HG02973 (cell line): ENCODE results near the gene IL6ST.
"Not testable (repeated sequence)": the region's sequence is repeated elsewhere in the genome, so short reads cannot be mapped to it uniquely, and the experiment has no call there.

Experiments
- ATAC-seq: cut with Tn5 transposase; IDR thresholded peaks from one replicate; pipeline ENCODE4 v1.9.1; 2021; ENCODE audit warnings: moderate library complexity; ENCODE audit not compliant: unreplicated experiment

The IL6ST gene

GRCh38 chr5:55994495-55994997, at the start of gene IL6ST:
Gene IL6ST, minus strand, starts transcription at chr5:55994963. Its CDS starts 18,685 bp downstream, at chr5:55976278.
- ATAC-seq, result no peak

DNA sequence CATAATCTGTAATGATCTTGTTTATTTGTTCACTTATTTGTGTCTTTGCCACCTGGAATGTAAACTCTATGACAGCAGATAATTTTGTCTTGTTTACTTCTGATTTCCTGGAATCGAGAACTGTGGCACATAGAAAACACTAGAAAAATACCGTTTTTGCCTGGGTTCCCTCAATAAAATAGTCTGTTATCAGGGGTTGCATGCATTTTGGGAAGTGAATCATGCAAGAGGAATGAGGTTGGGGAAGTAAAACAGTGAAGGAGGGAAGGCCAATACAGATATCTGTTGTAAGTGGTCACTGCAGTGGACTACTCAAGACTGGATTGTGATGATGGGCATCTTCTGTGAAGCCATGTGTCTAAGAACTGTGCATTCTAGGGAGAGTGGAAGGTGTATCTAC, 45.2 kb upstream of the IL6ST start:
- no peak for ATAC-seq

- not testable (repeated sequence) for ATAC-seq
These were observed 43.4 kb upstream of the IL6ST start for GRCh38 chr5:56038206-56038605.

DNA sequence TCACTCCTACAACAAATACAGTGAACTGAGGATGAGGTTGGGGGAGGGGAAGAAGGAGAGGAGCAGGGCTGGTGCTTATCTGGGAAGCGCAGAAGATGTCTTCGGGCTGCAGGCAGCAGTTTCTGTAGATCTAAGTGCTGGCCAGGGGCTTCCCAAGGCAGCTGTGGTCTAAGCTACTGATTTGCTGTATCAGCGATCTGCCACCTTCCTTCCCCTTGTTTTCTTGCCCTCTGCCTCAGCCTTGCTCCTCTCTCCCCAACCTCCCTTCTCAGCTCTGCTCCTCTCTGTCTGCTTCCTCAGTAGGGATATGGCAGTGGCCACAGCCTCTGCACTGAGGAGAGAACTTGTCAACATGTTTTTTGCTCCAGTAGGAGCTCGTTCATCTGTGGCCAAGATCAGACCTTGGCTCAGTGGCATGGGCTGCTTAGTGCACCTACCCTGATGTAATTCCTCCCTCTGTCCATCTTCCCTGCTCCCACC, 42.8 kb upstream of the IL6ST start:
- ATAC-seq, result no peak

DNA sequence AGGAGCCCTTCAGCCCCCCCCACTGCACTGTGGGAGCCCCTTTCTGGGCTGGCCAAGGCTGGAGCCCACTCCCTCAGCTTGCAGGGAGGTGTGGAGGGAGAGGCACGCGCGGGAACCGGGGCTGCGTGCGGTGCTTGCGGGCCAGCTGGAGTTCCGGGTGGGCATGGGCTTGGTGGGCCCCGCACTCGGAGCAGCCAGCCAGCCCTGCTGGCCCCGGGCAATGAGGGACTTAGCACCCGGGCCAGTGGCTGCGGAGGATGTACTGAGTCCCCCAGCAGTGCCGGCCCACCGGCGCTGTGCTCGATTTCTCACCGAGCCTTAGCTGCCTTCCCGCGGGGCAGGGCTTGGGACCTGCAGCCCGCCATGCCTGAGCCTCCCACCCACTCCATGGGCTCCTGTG, 40.6 kb upstream of the IL6ST start:
- ATAC-seq, result not testable (repeated sequence)

DNA sequence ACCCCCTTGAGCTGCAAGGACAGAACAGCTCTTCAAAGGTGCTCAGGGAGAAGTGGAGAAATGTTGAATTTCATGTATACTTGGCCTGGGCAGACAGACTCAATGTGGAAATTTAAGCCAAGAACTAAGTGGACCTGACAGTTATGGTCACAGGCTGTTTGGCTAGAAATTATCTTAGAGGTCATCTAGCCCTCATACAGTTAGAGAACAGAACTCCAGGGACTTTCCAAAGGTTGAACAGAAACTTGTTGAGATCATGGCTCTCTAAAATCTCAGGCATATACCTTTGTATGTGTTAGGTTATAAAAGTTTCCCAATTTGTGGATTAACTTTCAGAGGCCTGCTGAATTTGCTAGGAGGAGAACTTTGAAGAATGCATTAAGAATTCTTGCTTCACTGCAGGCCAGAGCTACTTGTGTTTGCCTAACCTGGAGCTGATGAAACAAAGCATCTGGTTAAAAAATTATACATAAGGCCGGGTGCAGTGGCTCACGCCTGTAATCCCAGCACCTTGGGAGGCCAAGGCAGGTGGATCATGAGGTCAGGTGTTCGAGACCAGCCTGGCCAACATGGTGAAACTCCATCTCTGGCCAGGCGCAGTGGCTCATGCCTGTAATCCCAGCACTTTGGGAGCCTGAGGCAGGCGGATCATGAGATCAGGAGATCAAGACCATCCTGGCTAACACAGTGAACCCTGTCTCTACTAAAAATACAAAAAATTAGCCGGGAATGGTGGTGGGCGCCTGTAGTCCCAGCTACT, 35.3 kb upstream of the IL6ST start:
- not testable (repeated sequence) for ATAC-seq

DNA sequence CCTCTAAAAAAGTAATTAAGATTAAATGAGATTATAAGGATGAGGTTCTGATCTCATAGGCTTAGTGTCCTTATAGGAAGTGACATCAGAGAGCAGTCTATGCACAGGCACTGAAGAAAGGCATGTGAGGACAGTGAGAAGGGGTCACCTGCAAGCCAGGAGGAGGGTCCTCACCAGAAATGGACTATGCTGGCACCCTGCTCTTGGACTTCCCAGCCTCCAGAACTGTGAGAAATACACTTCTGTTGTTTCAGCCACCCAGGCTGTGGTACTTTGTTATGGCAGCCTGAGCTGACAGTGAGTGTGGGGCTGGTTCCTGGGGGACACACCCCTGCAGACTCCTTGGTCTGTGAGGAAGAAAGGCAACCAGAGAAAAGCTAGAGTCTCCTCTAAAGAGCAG, 34.7 kb upstream of the IL6ST start:
- ATAC-seq, result no peak

DNA sequence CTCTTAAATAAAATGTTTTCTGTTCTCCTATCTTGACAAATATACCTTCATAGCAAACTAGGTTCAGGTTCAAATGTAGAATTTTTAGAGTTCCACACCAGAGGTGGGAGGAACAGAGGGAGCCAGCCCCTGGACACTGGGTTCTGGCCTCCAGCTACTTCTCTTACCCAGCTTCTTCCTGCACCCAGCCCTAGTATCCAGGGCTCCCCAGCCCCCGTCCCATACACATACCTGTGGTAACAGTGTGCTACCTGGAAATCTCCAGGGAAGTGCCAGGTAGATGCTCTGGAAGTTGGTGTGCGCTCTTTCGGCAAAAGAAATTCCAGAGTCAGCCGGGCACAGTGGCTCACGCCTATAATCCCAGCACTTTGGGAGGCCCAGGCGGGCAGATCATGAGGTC, 33.9 kb upstream of the IL6ST start:
- ATAC-seq, result no peak

- ATAC-seq, result peak; percentile 90
These were observed 32.1 kb upstream of the IL6ST start for GRCh38 chr5:56026863-56027300.

GRCh38 chr5:56025151-56025885, 30.6 kb upstream of the IL6ST start:
- no peak for ATAC-seq

DNA sequence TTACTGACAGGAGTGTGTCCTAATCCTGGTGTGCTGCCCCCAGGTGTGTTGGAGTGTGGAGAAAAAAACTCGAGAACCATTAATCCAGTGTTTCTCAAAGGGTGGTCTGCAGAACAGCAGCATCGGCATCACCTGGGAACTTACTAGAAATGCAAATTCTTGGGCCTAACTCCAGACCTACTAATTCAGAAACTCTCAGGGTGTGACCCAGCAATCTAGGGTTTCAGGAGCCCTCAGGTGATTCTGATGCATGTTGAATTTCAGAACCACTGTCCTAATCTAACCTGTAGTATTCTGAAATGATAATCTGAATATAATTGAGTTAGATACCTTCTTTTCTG, 30.0 kb upstream of the IL6ST start:
- no peak for ATAC-seq

- no peak for ATAC-seq
These were observed 28.5 kb upstream of the IL6ST start for GRCh38 chr5:56023296-56023695.

DNA sequence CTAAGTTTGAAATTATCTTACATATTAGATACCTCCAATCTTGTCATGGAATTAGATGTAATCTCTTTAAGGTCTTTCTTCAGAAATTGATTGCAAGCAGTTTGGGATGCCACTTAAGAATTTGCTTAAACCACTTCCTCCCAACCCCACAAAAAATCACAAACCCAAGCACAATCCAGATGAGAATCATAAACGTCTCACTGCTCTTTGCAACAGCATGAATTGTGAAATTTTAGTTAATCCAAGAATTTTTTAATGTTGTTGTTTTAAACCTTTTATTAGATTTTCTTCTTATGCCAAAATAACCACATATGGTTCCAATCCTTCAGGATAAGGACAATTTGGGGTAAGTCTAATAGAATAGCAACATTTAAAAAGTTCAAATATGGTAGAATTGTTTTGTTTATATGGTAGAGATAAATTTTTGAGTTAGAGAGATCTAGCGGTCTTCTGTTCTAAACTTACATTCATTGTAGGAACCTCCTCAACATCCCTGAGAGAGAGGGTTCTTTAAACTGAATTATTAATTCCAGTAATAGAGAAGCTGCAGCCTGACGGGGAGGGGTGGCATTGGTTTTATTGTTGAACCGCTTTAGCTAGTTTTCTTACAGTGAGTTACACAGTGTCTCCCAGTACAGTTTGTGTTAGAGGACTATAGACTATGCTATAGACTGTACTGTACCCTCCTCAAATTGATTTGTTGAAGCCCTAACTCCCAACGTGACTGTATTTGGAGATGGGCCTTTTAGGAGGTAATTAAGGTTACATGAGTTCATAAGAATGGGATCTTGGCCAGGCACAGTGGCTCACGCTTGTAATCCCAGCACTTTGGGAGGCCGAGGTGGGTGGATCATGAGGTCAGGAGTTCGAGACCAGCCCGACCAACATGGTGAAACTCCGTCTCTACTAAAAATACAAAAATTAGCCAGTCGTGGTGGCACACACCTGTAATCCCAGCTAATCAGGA, 24.8 kb upstream of the IL6ST start:
- no peak for ATAC-seq

DNA sequence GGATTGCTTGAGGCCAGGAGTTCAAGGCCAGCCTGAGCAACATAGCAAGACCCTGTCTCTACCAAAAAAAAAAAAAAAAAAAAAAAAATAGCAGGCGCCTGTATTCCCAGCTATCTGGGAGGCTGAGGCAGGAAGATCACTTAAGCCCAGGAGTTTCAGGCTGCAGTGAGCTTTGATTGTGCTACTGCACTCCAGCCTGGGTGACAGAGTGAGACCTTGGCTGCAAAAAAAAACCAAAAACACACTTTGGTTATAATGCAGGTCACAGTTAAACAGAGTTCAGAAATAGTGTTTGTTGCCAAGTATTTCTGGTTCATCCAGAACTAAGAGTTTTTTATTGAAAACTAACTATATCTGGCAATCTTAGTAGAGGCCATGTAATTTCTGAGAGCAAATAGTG, 24.1 kb upstream of the IL6ST start:
- no peak for ATAC-seq

DNA sequence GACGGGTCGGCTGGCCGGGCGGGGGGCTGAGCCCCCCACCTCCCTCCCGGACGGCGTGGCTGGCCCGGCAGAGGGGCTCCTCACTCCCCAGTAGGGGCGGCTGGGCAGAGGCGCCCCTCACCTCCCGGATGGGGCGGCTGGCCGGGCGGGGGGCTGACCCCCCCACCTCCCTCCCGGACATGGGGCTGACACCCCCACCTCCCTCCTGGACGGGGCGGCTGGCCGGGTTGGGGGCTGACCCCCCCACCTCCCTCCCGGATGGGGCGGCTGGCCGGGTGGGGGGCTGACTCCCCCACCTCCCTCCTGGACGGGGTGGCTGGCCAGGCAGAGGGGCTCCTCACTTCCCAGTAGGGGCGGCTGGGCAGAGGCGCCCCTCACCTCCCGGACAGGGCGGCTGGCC, 19.9 kb upstream of the IL6ST start:
- not testable (repeated sequence) for ATAC-seq

GRCh38 chr5:56013939-56014338, 19.2 kb upstream of the IL6ST start:
- not testable (repeated sequence) for ATAC-seq

- ATAC-seq, result no peak
These were observed 17.7 kb upstream of the IL6ST start for GRCh38 chr5:56012281-56012963.

DNA sequence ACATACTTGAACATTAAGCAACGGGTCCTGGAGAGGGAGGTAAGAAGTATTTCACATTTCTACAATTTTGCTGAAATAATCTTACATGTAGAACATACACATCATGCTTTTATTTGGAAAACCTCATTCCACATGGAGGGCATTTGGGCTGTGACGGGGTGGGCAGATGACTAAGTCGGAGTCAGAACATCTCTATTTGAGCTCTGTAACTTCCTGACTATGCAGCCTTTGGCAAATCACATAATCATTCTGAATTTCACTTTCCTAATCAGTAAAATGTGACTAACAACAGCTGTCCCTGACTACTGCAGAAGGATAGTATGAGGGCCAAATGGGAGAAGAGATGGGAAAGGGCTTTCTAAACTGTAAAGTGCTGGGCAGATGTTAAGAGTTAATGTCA, 17.1 kb upstream of the IL6ST start:
- no peak for ATAC-seq

DNA sequence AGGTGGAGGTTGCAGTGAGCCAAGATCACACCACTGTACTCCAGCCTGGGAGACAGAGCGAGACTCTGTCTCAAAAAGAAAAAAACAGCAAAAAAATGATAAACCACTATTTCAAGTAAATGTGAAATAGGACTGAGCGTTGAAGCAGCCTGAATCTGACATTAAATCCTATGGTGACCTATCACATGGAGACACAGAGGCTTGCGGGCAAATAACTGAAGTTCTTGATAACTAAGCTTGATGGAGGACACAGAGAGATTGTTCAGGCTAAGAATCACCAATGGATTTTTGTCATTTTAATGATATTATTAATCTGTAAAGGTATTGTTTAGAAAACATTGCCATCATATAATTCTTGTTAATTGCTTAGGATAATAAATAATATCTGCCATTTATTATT, 15.7 kb upstream of the IL6ST start:
- no peak for ATAC-seq

DNA sequence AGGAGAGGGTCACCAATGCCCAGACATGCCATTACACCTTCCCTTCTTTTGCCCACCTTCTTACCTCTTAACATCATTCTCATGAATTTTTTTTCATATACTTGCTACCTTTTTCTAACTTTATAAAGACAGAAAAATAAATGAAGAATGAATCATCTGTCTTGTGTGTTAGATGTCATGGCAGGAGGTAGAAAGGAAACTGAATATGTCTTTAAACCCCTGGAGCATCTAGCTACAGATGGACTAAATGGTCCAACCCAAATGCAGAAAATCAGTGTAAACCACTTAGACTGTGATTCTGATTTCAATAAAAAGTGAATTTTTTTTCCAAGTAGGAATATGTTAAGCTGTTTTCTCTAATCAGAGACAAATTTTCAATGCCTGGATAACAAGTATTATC, 11.8 kb upstream of the IL6ST start:
- no peak for ATAC-seq
